GM18951 (cell line): Measurements from ENCODE around the gene EGLN2.
A peak's percentile ranks its signal among the peaks of the same experiment; 100 is the strongest.

Experiments used
- POLR2A ChIP-seq: IDR thresholded peaks from 4 replicates; pipeline ENCODE4 v1.6.1; 2011; ENCODE audit warnings: mild to moderate bottlenecking; ENCODE audit not compliant: insufficient read length, insufficient read depth; ENCODE audit errors: extremely low read depth
- in situ Hi-C: fragments of 300-500 bp; cut with MboI; formaldehyde crosslinking; loops from one replicate; pipeline ENCODE4 v1.12.0; 2022; ENCODE audit warnings: low sequenced_read_pairs, mixed read lengths, inconsistent platforms; ENCODE audit not compliant: unreplicated experiment

The EGLN2 gene

GRCh38 chr19:40798683-40799557, at the start of gene EGLN2:
Gene EGLN2 (plus strand): TSS chr19:40799191. CDS start chr19:40800573, 1,382 bp downstream.
- in situ Hi-C loops: no loop called here

GRCh38 chr19:40750058-40750873, 48.7 kb upstream of the EGLN2 start, which contains the start of gene ACTMAP:
Gene ACTMAP (minus strand): TSS chr19:40750477. CDS start chr19:40749803, 674 bp downstream.
- peak; percentile 48 for TF ChIP-seq POLR2A
- in situ Hi-C loops: no loop called here

More at GRCh38 chr19:40798683-40799557, at the start of gene EGLN2:
- peak; percentile 55 for TF ChIP-seq POLR2A

- in situ Hi-C loops: no loop called here
- peak; percentile 69 for TF ChIP-seq POLR2A
These were observed 48.0 kb upstream of the EGLN2 start, which contains the start of gene SNRPA for GRCh38 chr19:40750874-40751537. Gene SNRPA (plus strand): TSS chr19:40751203. CDS start chr19:40751409, 206 bp downstream.

- TF ChIP-seq POLR2A: no peak
- in situ Hi-C loops: no loop called here
These were observed 46.7 kb upstream of the EGLN2 start for GRCh38 chr19:40752257-40752781.

- in situ Hi-C loops: no loop called here
- TF ChIP-seq POLR2A: no peak
These were observed 44.3 kb upstream of the EGLN2 start for GRCh38 chr19:40754611-40755247.

GRCh38 chr19:40755248-40755624, 43.8 kb upstream of the EGLN2 start:
- in situ Hi-C loops: no loop called here
- TF ChIP-seq POLR2A: no peak

- in situ Hi-C loops: no loop called here
- no peak for TF ChIP-seq POLR2A
These were observed 43.2 kb upstream of the EGLN2 start for GRCh38 chr19:40755791-40756190.

GRCh38 chr19:40756502-40757110, 42.4 kb upstream of the EGLN2 start:
- TF ChIP-seq POLR2A: no peak
- in situ Hi-C loops: no loop called here

GRCh38 chr19:40758491-40758890, 40.5 kb upstream of the EGLN2 start:
- no peak for TF ChIP-seq POLR2A
- in situ Hi-C loops: no loop called here

- no peak for TF ChIP-seq POLR2A
- in situ Hi-C loops: no loop called here
These were observed 39.6 kb upstream of the EGLN2 start for GRCh38 chr19:40759352-40759751.

GRCh38 chr19:40762754-40763470, 36.1 kb upstream of the EGLN2 start:
- in situ Hi-C loops: no loop called here
- no peak for TF ChIP-seq POLR2A
